ENCODE measurements around the gene ZNF397. TPM values are rescaled to one million over a fixed set of nuclear protein-coding genes. Genes with fewer than 3 reads are reported as not detected.

The ZNF397 gene
- total and polyA plus RNA-seq, 2 of the 13 experiments (the other 11 are each of a cell fraction or from before 2014, with no cell fraction given) = 4.7 to 9.4 TPM

GRCh38 chr18:35240664-35241447, at the start of gene ZNF397 (continued):
- peak; percentile 39; the same call in 1 of the 2 replicates for TF ChIP-seq AFF4 (CRISPR knock-in tag; IDR thresholded peaks at IDR 0.05)
- TF ChIP-seq ZNF180 (CRISPR knock-in tag; IDR thresholded peaks at IDR 0.05; ENCODE audit: borderline replicate concordance, low read depth) = no peak
- no peak for TF ChIP-seq ZBTB8A (CRISPR knock-in tag; IDR thresholded peaks at IDR 0.05; ENCODE audit: borderline replicate concordance, low read depth)
- no peak for TF ChIP-seq ZHX1 (CRISPR knock-in tag; IDR thresholded peaks at IDR 0.05; ENCODE audit: low read depth)
- TF ChIP-seq ZSCAN20 (CRISPR knock-in tag; IDR thresholded peaks at IDR 0.05; ENCODE audit: borderline replicate concordance) = no peak
- TF ChIP-seq ZNF607 (CRISPR knock-in tag; IDR thresholded peaks at IDR 0.05; ENCODE audit: borderline replicate concordance) = peak; percentile 61; the same call in 1 of the 2 replicates
- TF ChIP-seq ZNF7 (CRISPR knock-in tag; IDR thresholded peaks at IDR 0.05) = no peak
- no peak for TF ChIP-seq E2F2 (CRISPR knock-in tag; IDR thresholded peaks at IDR 0.05; ENCODE audit: borderline replicate concordance)
- TF ChIP-seq ZBTB33 (CRISPR knock-in tag; IDR thresholded peaks at IDR 0.05) = no peak
- peak; percentile 85; the same call in 1 of the 2 replicates for TF ChIP-seq RFXAP (CRISPR knock-in tag; IDR thresholded peaks at IDR 0.05; ENCODE audit: borderline replicate concordance)
- TF ChIP-seq FOXA1 (IDR thresholded peaks at IDR 0.05) = no peak
- TF ChIP-seq FOXA1 (CRISPR knock-in tag; IDR thresholded peaks at IDR 0.05) = no peak
- TF ChIP-seq CEBPG (CRISPR knock-in tag; IDR thresholded peaks at IDR 0.05) = no peak
- peak; percentile 87 for TF ChIP-seq KMT2B (CRISPR knock-in tag; IDR thresholded peaks at IDR 0.05)
- no peak for TF ChIP-seq HMG20B (CRISPR knock-in tag; conservative IDR thresholded peaks at IDR 0.05)
- no peak for TF ChIP-seq MEIS1 (CRISPR knock-in tag; IDR thresholded peaks at IDR 0.05; ENCODE audit: borderline replicate concordance)
- peak; percentile 73; the same call in 1 of the 2 replicates for TF ChIP-seq MXD4 (CRISPR knock-in tag; IDR thresholded peaks at IDR 0.05)
- TF ChIP-seq CERS6 (CRISPR knock-in tag; IDR thresholded peaks at IDR 0.05) = no peak

Measured in HepG2 (cell line).